ENCODE results near the gene C19orf81.

DNA sequence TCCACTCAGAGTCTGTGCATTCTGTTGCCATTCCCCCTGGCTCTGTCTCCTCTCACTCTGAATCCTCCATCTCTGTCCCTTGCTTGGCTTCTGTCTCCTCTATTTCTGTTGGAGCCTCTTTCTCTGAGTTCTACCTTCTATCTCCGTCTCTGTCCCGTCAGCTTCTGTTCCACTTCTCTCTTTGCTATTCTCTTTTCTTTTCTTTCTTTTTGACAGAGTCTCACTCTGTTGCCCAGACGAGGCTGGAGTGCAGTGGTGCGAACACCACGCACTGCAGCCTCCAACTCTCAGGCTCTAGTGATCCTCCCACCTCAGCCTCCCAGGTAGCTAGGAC is 47.2 kb upstream of the C19orf81 start:
- no peak for TF ChIP-seq EZH2 (IDR thresholded peaks at IDR 0.05; ENCODE audit: low read depth, low read length, severe bottlenecking)
- no peak for TF ChIP-seq SP2 (IDR thresholded peaks at IDR 0.05; ENCODE audit: low read length)
- TF ChIP-seq POLR2A (IDR thresholded peaks at IDR 0.05; ENCODE audit: control extremely low read depth in 1 of 2, low read depth in 2 of 2, low read length in 2 of 2): no peak
- TF ChIP-seq, protein P1, sequence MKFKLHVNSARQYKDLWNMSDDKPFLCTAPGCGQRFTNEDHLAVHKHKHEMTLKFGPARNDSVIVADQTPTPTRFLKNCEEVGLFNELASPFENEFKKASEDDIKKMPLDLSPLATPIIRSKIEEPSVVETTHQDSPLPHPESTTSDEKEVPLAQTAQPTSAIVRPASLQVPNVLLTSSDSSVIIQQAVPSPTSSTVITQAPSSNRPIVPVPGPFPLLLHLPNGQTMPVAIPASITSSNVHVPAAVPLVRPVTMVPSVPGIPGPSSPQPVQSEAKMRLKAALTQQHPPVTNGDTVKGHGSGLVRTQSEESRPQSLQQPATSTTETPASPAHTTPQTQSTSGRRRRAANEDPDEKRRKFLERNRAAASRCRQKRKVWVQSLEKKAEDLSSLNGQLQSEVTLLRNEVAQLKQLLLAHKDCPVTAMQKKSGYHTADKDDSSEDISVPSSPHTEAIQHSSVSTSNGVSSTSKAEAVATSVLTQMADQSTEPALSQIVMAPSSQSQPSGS (IDR thresholded peaks at IDR 0.05; ENCODE audit: low read length): no peak
- no peak for TF ChIP-seq EP300 (IDR thresholded peaks at IDR 0.05; ENCODE audit: borderline replicate concordance in 1 of 2, low read depth in 2 of 2, low read length in 2 of 2)
